A549 (cell line): ENCODE results near the gene FBN2.

Source experiments
- CTCF ChIP-seq: fragments of >200 bp; sonication (Bioruptor Twin); formaldehyde crosslinking; IDR thresholded peaks from 3 replicates; pipeline ENCODE4 v1.5.1; 2016
- EP300 ChIP-seq, 2 experiments: fragments of >200 bp; sonication (Bioruptor Twin); formaldehyde crosslinking; IDR thresholded peaks; 2 replicates in 1 of 2; 3 replicates in 1 of 2; pipeline ENCODE4 v1.6.1; 2016 to 2017
- ESRRA ChIP-seq: fragments of 150-350 bp; IDR thresholded peaks from 2 replicates; pipeline ENCODE4 v1.6.1; 2014; ENCODE audit warnings: mild to moderate bottlenecking, low read length, borderline replicate concordance
- KDM5A ChIP-seq: fragments of 200-600 bp; sonication (generic); IDR thresholded peaks from 2 replicates; pipeline ENCODE4 v1.6.1; 2016; ENCODE audit warnings: antibody characterized with exemption, mild to moderate bottlenecking
- MAFK ChIP-seq: fragments of 450-650 bp; IDR thresholded peaks from 2 replicates; pipeline ENCODE4 v1.6.1; 2014; ENCODE audit not compliant: partially characterized antibody
- MYC ChIP-seq: IDR thresholded peaks from 2 replicates; pipeline ENCODE4 v1.6.1; 2012; ENCODE audit warnings: mild to moderate bottlenecking, inconsistent platforms, low read length, improper control_type of control experiment, borderline replicate concordance
- POLR2A ChIP-seq: IDR thresholded peaks from 2 replicates; pipeline ENCODE4 v1.6.1; 2012; ENCODE audit warnings: mild to moderate bottlenecking, low read length
- POLR2AphosphoS2 ChIP-seq: conservative IDR thresholded peaks from 2 replicates; pipeline ENCODE4 v1.6.1; 2012; ENCODE audit warnings: low read length, improper control_type of control experiment, inconsistent platforms
- RAD21 ChIP-seq, 2 experiments: fragments of >200 bp in 1 of 2; sonication (Bioruptor Twin) in 1 of 2; formaldehyde crosslinking in 1 of 2; IDR thresholded peaks in 1 of 2; conservative IDR thresholded peaks in 1 of 2; 2 replicates in 1 of 2; 3 replicates in 1 of 2; pipeline ENCODE4 v1.6.1; 2012 to 2018; ENCODE audit warnings: inconsistent platforms in 1 of 2
- REST ChIP-seq: fragments of 200-600 bp; sonication (generic); IDR thresholded peaks from 2 replicates; pipeline ENCODE4 v1.6.1; 2016; ENCODE audit warnings: antibody characterized with exemption, mild to moderate bottlenecking, moderate library complexity
- RFX5 ChIP-seq: fragments of 450-650 bp; IDR thresholded peaks from 2 replicates; pipeline ENCODE4 v1.7.1; 2014; ENCODE audit warnings: antibody characterized with exemption, mild to moderate bottlenecking, moderate library complexity
- TP53 ChIP-seq: fragments of 250-450 bp; sonication (Bioruptor Pico); IDR thresholded peaks from 2 replicates; pipeline ENCODE4 v1.5.0; 2021; ENCODE audit warnings: mild to moderate bottlenecking, moderate library complexity

- TF ChIP-seq CTCF (no peak), ESRRA (no peak), REST (no peak), EP300 (IDR thresholded peaks at IDR 0.05) (no peak), MYC (no peak), KDM5A (no peak), POLR2A (no peak), RFX5 (no peak), TP53 (CRISPR knock-in tag) (no peak), MAFK (no peak), RAD21 (conservative IDR thresholded peaks at IDR 0.05 in 1 of 2, IDR thresholded peaks at IDR 0.05 in 1 of 2) (no peak), POLR2AphosphoS2 (no peak)
Observed at GRCh38 chr5:128328007-128328406, 210.0 kb downstream of the FBN2 start.
